Keratinocyte (primary cell): Measurements from ENCODE around the gene PRAC1. TPM values are rescaled to one million over a fixed set of nuclear protein-coding genes. Genes with fewer than 3 reads are reported as not detected.

Experiments used
- DNase-seq: peaks from one replicate; pipeline ENCODE4 v3.0.0-alpha.2; 2011; ENCODE audit warnings: low read depth, missing footprints, low spot score
- FAIRE-seq: peaks from 2 replicates; lab custom pipeline; 2011; peaks lifted over from hg19 to GRCh38; lab: Jason Lieb, UNC
- H2AFZ ChIP-seq: 2 replicates; pipeline ENCODE4 v1.6.0; 2012; ENCODE audit warnings: low read length, control low read depth, inconsistent platforms; ENCODE audit not compliant: control insufficient read depth
- H3K27ac ChIP-seq: 2 replicates; pipeline ENCODE4 v1.5.1; 2011; ENCODE audit warnings: low read length; ENCODE audit not compliant: control insufficient read depth, insufficient read depth
- H3K27me3 ChIP-seq: 3 replicates; pipeline ENCODE4 v1.6.0; 2011; ENCODE audit warnings: low read length; ENCODE audit not compliant: control insufficient read depth, insufficient read depth; ENCODE audit errors: extremely low read depth
- H3K36me3 ChIP-seq, 2 experiments: 2 replicates in 1 of 2; 3 replicates in 1 of 2; pipeline ENCODE4 v1.5.1; 2011; ENCODE audit warnings: low read length in 2 of 2, mild to moderate bottlenecking in 1 of 2; ENCODE audit not compliant: control insufficient read depth in 2 of 2, insufficient read depth in 2 of 2; ENCODE audit errors: extremely low read depth in 1 of 2
- H3K4me1 ChIP-seq: 3 replicates; pipeline ENCODE4 v1.5.1; 2011; ENCODE audit warnings: low read length; ENCODE audit not compliant: control insufficient read depth, insufficient read depth; ENCODE audit errors: extremely low read depth
- H3K4me2 ChIP-seq: 3 replicates; pipeline ENCODE4 v1.6.0; 2011; ENCODE audit warnings: low read depth, low read length; ENCODE audit not compliant: control insufficient read depth, insufficient read depth; ENCODE audit errors: extremely low read depth
- H3K4me3 ChIP-seq, 3 experiments: fragments of 200-600 bp in 1 of 3; sonication (generic) in 1 of 3; 2 replicates in 2 of 3; 3 replicates in 1 of 3; pipeline ENCODE4 v1.5.1; 2011 to 2016; ENCODE audit warnings: low read length in 3 of 3, mild to moderate bottlenecking in 3 of 3, control low read depth in 2 of 3, inconsistent platforms in 1 of 3, low read depth in 1 of 3, mixed read lengths in 1 of 3, mixed run types in 1 of 3, moderate library complexity in 1 of 3; ENCODE audit not compliant: control insufficient read depth in 2 of 3, insufficient read depth in 2 of 3; ENCODE audit errors: extremely low read depth in 1 of 3
- H3K79me2 ChIP-seq: 2 replicates; pipeline ENCODE4 v1.6.0; 2012; ENCODE audit warnings: low read length; ENCODE audit not compliant: control insufficient read depth, insufficient read depth
- H3K9ac ChIP-seq: 3 replicates; pipeline ENCODE4 v1.6.0; 2011; ENCODE audit warnings: low read length; ENCODE audit not compliant: control insufficient read depth, insufficient read depth; ENCODE audit errors: extremely low read depth
- H3K9me1 ChIP-seq: 3 replicates; pipeline ENCODE4 v1.6.0; 2011; ENCODE audit warnings: low read length; ENCODE audit not compliant: control insufficient read depth, insufficient read depth; ENCODE audit errors: extremely low read depth
- H3K9me3 ChIP-seq: 2 replicates; pipeline ENCODE4 v1.5.1; 2012; ENCODE audit warnings: low read depth, low read length; ENCODE audit not compliant: control insufficient read depth
- H4K20me1 ChIP-seq: 3 replicates; pipeline ENCODE4 v1.6.0; 2011; ENCODE audit warnings: low read length; ENCODE audit not compliant: control insufficient read depth, insufficient read depth; ENCODE audit errors: extremely low read depth
- EZH2 ChIP-seq: IDR thresholded peaks from one replicate; pipeline ENCODE4 v1.6.1; 2012; ENCODE audit warnings: inconsistent platforms, mild to moderate bottlenecking, low read length, moderate library complexity
- dilution Hi-C: fragments of 300-500 bp; cut with MboI; formaldehyde crosslinking; loops from one replicate; pipeline ENCODE4 v1.7.0; 2020; ENCODE audit warnings: low sequenced_read_pairs; ENCODE audit not compliant: extremely low pct_ligation_motif_present
- polyA plus RNA-seq, 5 experiments: library from polyadenylated mRNA; depleted of rRNA in 3 of 5; stranded (reverse) in 3 of 5; stranded (forward) in 1 of 5; unstranded in 1 of 5; fragments of >200 nt; gene quantifications; 1 replicate in 1 of 5; 2 replicates in 3 of 5; 3 replicates in 1 of 5; pipeline versions ENCODE4 v1.2.1 to v1.2.3, GENCODE V29; 2011 to 2012; ENCODE audit warnings: missing spikeins in 2 of 5, low read depth in 1 of 5, low replicate concordance in 1 of 5
- TF ChIP-seq, protein P1 (sequence below), 3 experiments: IDR thresholded peaks in 1 of 3; conservative IDR thresholded peaks in 1 of 3; optimal IDR thresholded peaks in 1 of 3; 2 replicates in 2 of 3; 3 replicates in 1 of 3; pipeline versions ENCODE3 to v1.5.1; 2011; ENCODE audit warnings: low read length in 3 of 3, mild to moderate bottlenecking in 3 of 3, moderate library complexity in 2 of 3, control low read depth in 1 of 3, inconsistent platforms in 1 of 3; ENCODE audit not compliant: insufficient read depth in 2 of 3; ENCODE audit errors: extremely low read depth in 1 of 3

PRAC1 gene
- polyA plus RNA-seq, 1 donor (not counting 4 experiments of a cell fraction or from before 2014, with no cell fraction given): not detected

DNA sequence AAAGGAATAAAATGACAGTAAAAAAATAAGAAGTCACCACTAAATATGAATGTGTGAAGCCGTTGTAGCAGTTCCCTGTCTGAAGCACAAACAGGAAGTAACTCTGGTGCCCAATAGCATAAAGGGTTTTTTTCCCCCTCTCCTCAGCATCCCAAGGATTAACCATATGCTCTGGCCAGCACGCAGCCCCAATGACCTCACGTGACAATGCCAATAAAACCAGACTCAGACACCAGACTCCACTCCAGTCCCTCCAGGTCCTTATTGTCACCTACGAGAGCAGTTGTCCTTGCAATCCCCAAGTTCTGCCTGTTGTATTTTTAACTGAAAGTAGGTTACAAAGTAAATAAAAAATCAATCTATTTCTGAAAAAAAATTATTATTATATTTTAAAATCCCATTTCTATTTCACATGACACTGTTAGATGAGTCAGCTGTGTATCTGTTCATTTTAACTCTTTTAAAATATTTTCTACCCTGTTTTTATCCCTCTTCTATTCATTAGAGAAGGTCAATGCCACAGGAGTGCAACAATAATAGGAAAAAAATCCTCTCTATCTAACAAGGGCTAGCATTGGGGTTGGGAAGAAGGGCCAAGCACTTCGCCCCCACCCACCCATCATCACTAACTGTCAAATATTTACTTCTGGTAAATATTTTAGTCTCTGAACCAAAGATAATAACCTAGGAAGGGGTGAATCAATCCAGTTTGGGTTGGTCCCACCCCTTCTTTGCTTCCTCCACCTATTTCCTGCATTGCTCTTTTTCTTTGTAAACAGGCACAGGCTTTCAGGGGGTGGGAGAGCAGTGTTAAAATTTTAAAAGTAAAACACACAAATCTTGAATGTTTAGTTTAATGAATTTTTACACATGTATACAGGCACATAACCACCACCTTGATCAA lies 6.6 kb downstream of the PRAC1 start:
- no peaks in the 10 kb centered on the region for H3K36me3 ChIP-seq
- no peaks in the 10 kb centered on the region for H3K79me2 ChIP-seq
- FAIRE-seq (no peak), DNase-seq (no peak)
- H3K9ac ChIP-seq: no peak overlapping the region
- no peak overlapping the region for H3K27ac ChIP-seq
- no peak for TF ChIP-seq EZH2
- TF ChIP-seq, protein P1, sequence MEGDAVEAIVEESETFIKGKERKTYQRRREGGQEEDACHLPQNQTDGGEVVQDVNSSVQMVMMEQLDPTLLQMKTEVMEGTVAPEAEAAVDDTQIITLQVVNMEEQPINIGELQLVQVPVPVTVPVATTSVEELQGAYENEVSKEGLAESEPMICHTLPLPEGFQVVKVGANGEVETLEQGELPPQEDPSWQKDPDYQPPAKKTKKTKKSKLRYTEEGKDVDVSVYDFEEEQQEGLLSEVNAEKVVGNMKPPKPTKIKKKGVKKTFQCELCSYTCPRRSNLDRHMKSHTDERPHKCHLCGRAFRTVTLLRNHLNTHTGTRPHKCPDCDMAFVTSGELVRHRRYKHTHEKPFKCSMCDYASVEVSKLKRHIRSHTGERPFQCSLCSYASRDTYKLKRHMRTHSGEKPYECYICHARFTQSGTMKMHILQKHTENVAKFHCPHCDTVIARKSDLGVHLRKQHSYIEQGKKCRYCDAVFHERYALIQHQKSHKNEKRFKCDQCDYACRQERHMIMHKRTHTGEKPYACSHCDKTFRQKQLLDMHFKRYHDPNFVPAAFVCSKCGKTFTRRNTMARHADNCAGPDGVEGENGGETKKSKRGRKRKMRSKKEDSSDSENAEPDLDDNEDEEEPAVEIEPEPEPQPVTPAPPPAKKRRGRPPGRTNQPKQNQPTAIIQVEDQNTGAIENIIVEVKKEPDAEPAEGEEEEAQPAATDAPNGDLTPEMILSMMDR (optimal IDR thresholded peaks at IDR 0.05 in 1 of 3, IDR thresholded peaks at IDR 0.05 in 1 of 3, conservative IDR thresholded peaks at IDR 0.05 in 1 of 3; ENCODE audit: extremely low read depth in 1 of 3, insufficient read depth in 2 of 3, low read length in 3 of 3): no peak
- no peaks in the 10 kb centered on the region for H3K4me1 ChIP-seq
- H3K4me3 ChIP-seq: no peak overlapping the region
- H4K20me1 ChIP-seq: peaks cover 7% of the 10 kb centered on the region
- no peaks in the 10 kb centered on the region for H3K9me1 ChIP-seq
- H3K27me3 ChIP-seq: peaks cover 70% of the 10 kb centered on the region
- H3K4me2 ChIP-seq: no peak overlapping the region
- no peaks in the 10 kb centered on the region for H3K9me3 ChIP-seq
- dilution Hi-C loops: no loop called here
- H2AFZ ChIP-seq: no peak overlapping the region

DNA sequence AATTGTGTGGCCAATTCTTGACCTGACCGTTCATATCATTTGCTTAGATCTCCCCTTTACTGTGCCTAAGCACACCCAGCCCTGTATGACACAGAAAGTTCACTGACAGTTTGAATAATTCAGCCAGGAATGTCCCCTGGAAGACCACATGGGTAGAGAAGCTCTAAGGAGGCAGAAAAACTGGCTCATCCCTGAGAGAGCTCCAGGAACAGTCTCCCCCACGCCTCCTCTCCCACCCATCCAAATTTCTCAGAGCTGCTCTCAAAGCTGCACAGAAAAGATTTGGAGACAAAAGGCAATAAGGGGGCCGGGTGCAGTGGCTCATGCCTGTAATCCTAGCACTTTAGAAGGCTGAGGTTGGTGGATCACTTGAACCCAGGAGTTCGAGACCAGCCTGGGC lies 11.2 kb downstream of the PRAC1 start:
- H3K27me3 ChIP-seq: peaks cover 46% of the 10 kb centered on the region
- no peak for FAIRE-seq

More for the DNA sequence above, 11.2 kb downstream of the PRAC1 start:
- H3K9me1 ChIP-seq: no peaks in the 10 kb centered on the region
- H3K36me3 ChIP-seq: no peaks in the 10 kb centered on the region
- H4K20me1 ChIP-seq: no peaks in the 10 kb centered on the region
- no peaks in the 10 kb centered on the region for H3K4me1 ChIP-seq
- dilution Hi-C loops: no loop called here
- H3K79me2 ChIP-seq: no peaks in the 10 kb centered on the region
- no peak overlapping the region for H2AFZ ChIP-seq
- TF ChIP-seq EZH2: no peak
- TF ChIP-seq, protein P1 (optimal IDR thresholded peaks at IDR 0.05 in 1 of 3, IDR thresholded peaks at IDR 0.05 in 1 of 3, conservative IDR thresholded peaks at IDR 0.05 in 1 of 3; ENCODE audit: extremely low read depth in 1 of 3, insufficient read depth in 2 of 3, low read length in 3 of 3): no peak
- H3K9me3 ChIP-seq: no peaks in the 10 kb centered on the region
- H3K4me3 ChIP-seq: no peak overlapping the region
- no peak overlapping the region for H3K4me2 ChIP-seq
- no peak overlapping the region for H3K27ac ChIP-seq
- H3K9ac ChIP-seq: no peak overlapping the region
- no peak for DNase-seq
